MM.1S (cell line): ENCODE results near the gene IL1RAPL2.

Experiments used
- DNase-seq: peaks from one replicate; pipeline ENCODE4 v3.0.0-alpha.2; 2015
- H2AFZ ChIP-seq: fragments of 300-600 bp; sonication (generic); 2 replicates; pipeline ENCODE4 v1.6.0; 2016; ENCODE audit warnings: antibody characterized with exemption, low read length
- H3F3A ChIP-seq: fragments of 300-600 bp; sonication (generic); 2 replicates; pipeline ENCODE4 v1.6.1; 2016; ENCODE audit warnings: mild to moderate bottlenecking, antibody characterized with exemption, low read length, moderate library complexity, mixed read lengths; ENCODE audit not compliant: insufficient read depth
- H3K27ac ChIP-seq: fragments of 300-600 bp; sonication (generic); 2 replicates; pipeline ENCODE4 v1.5.1; 2016; ENCODE audit warnings: mild to moderate bottlenecking, low read length
- H3K27me3 ChIP-seq: fragments of 300-600 bp; sonication (generic); replicated peaks from 2 replicates; pipeline ENCODE4 v1.6.0; 2016; ENCODE audit warnings: low read length; ENCODE audit not compliant: insufficient read depth
- H3K36me3 ChIP-seq: fragments of 300-600 bp; sonication (generic); replicated peaks from 2 replicates; pipeline ENCODE4 v1.6.1; 2016; ENCODE audit warnings: mild to moderate bottlenecking, low read length, mixed read lengths; ENCODE audit not compliant: insufficient read depth
- H3K4me1 ChIP-seq: fragments of 300-600 bp; sonication (generic); 2 replicates; pipeline ENCODE4 v1.6.1; 2016; ENCODE audit warnings: low read length, mixed read lengths
- H3K4me2 ChIP-seq: fragments of 300-600 bp; sonication (generic); 2 replicates; pipeline ENCODE4 v1.6.0; 2016; ENCODE audit warnings: low read depth, low read length
- H3K4me3 ChIP-seq: fragments of 300-600 bp; sonication (generic); 2 replicates; pipeline ENCODE4 v1.5.1; 2016; ENCODE audit warnings: low read length, mixed read lengths
- H3K79me2 ChIP-seq: fragments of 300-600 bp; sonication (generic); 2 replicates; pipeline ENCODE4 v1.6.1; 2016; ENCODE audit warnings: mixed run types, low read length, mixed read lengths
- H3K9ac ChIP-seq: fragments of 300-600 bp; sonication (generic); 2 replicates; pipeline ENCODE4 v1.6.1; 2016; ENCODE audit warnings: low read length, mixed read lengths
- H3K9me2 ChIP-seq: fragments of 300-600 bp; sonication (generic); replicated peaks from 2 replicates; pipeline ENCODE4 v1.6.1; 2016; ENCODE audit warnings: mild to moderate bottlenecking, low read length, mixed read lengths; ENCODE audit not compliant: insufficient read depth
- H3K9me3 ChIP-seq: fragments of 300-600 bp; sonication (generic); replicated peaks from 2 replicates; pipeline ENCODE4 v1.6.1; 2016; ENCODE audit warnings: mild to moderate bottlenecking, low read length, mixed read lengths; ENCODE audit not compliant: insufficient read depth
- H4K20me1 ChIP-seq: fragments of 300-600 bp; sonication (generic); 2 replicates; pipeline ENCODE4 v1.6.1; 2016; ENCODE audit warnings: mild to moderate bottlenecking, low read length, moderate library complexity, mixed read lengths; ENCODE audit not compliant: insufficient read depth
- CTCF ChIP-seq: fragments of 300-600 bp; sonication (generic); IDR thresholded peaks from 2 replicates; pipeline ENCODE4 v1.5.1; 2016; ENCODE audit warnings: antibody characterized with exemption, low read length, mixed read lengths
- EZH2 ChIP-seq: fragments of 300-600 bp; sonication (generic); optimal IDR thresholded peaks from 2 replicates; pipeline ENCODE3; 2017; ENCODE audit warnings: low read depth, mild to moderate bottlenecking, antibody characterized with exemption, low read length, mixed read lengths
- EZH2phosphoT487 ChIP-seq: fragments of 300-600 bp; sonication (generic); IDR thresholded peaks from 2 replicates; pipeline ENCODE4 v1.6.1; 2018; ENCODE audit warnings: antibody characterized with exemption, low read length

Gene IL1RAPL2

GRCh38 chrX:105190252-105190853 lies 624.4 kb downstream of the IL1RAPL2 start:
- DNase-seq = peak; percentile 42
- no peak overlapping the region for H3K27ac ChIP-seq
- no peak overlapping the region for H3K4me3 ChIP-seq
- H2AFZ ChIP-seq = peak overlapping the region; percentile 17
- no peak for TF ChIP-seq EZH2
- TF ChIP-seq CTCF = peak; percentile 83
- no peak overlapping the region for H3K4me2 ChIP-seq
- no peaks in the 10 kb centered on the region for H3K79me2 ChIP-seq
- H3K36me3 ChIP-seq = no peaks in the 10 kb centered on the region
- no peaks in the 10 kb centered on the region for H3K4me1 ChIP-seq
- H4K20me1 ChIP-seq = no peaks in the 10 kb centered on the region
- no peaks in the 10 kb centered on the region for H3F3A ChIP-seq
- no peaks in the 10 kb centered on the region for H3K9me2 ChIP-seq
- no peaks in the 10 kb centered on the region for H3K9me3 ChIP-seq
- no peaks in the 10 kb centered on the region for H3K27me3 ChIP-seq
- H3K9ac ChIP-seq = no peak overlapping the region

GRCh38 chrX:105191878-105192277 lies 625.9 kb downstream of the IL1RAPL2 start:
- no peaks in the 10 kb centered on the region for H4K20me1 ChIP-seq
- peak; percentile 15 for DNase-seq
- no peak overlapping the region for H3K4me2 ChIP-seq
- no peak overlapping the region for H2AFZ ChIP-seq
- no peak overlapping the region for H3K4me3 ChIP-seq
- no peaks in the 10 kb centered on the region for H3K36me3 ChIP-seq
- H3K27me3 ChIP-seq = no peaks in the 10 kb centered on the region
- no peaks in the 10 kb centered on the region for H3K9me2 ChIP-seq
- H3K9me3 ChIP-seq = no peaks in the 10 kb centered on the region
- H3F3A ChIP-seq = no peaks in the 10 kb centered on the region
- H3K27ac ChIP-seq = no peak overlapping the region
- H3K9ac ChIP-seq = no peak overlapping the region
- no peaks in the 10 kb centered on the region for H3K79me2 ChIP-seq
- no peaks in the 10 kb centered on the region for H3K4me1 ChIP-seq
- TF ChIP-seq CTCF = peak; percentile 48
- no peak for TF ChIP-seq EZH2

- Histone ChIP-seq H3K36me3 (no peaks in the 10 kb centered on the region), H2AFZ (no peak overlapping the region), H3K9me2 (no peaks in the 10 kb centered on the region), H3K4me2 (no peak overlapping the region), H3K4me3 (no peak overlapping the region), H4K20me1 (no peaks in the 10 kb centered on the region), H3K27ac (no peak overlapping the region), H3K9me3 (no peaks in the 10 kb centered on the region), H3K9ac (no peak overlapping the region), H3K27me3 (no peaks in the 10 kb centered on the region), H3F3A (no peaks in the 10 kb centered on the region), H3K79me2 (no peaks in the 10 kb centered on the region), H3K4me1 (no peaks in the 10 kb centered on the region)
- DNase-seq = no peak
- no peak for TF ChIP-seq CTCF
- TF ChIP-seq EZH2 = no peak
- no peak for TF ChIP-seq EZH2phosphoT487
These were observed 643.4 kb downstream of the IL1RAPL2 start for GRCh38 chrX:105209406-105209805.
